Fibroblast of lung (primary cell): Measurements from ENCODE around the gene CALHM6.

Experiments used
- EZH2 ChIP-seq: IDR thresholded peaks from 2 replicates; pipeline ENCODE4 v1.5.1; 2012; ENCODE audit warnings: low read length, control low read depth, mild to moderate bottlenecking; ENCODE audit errors: missing control alignments
- TF ChIP-seq, protein P1 (sequence below), 2 donors: IDR thresholded peaks in 1 of 2; conservative IDR thresholded peaks in 1 of 2; 1 replicate in 1 of 2; 2 replicates in 1 of 2; pipeline ENCODE4 v1.5.1; 2011 to 2012; ENCODE audit warnings: low read length in 2 of 2, control low read depth in 1 of 2, inconsistent platforms in 1 of 2, low read depth in 1 of 2, mild to moderate bottlenecking in 1 of 2

DNA sequence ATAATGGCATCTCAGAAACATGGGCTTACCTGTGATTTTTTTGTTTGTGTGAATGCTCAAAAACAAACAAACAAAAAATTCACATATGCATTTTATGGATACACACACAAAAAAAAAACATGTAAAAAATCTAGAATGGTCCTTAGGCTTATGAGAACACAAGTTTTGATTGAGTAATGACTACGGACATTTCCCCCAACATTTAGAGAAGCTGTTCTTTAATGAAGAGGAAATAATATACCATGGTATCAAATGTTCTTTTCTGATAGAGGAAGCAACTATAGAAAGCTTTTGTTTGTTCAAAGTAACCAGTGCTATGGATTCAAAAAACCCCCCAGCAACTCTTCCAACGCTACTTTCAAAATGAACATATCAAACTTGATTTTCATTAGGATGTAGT is 8.6 kb upstream of the CALHM6 start:
- TF ChIP-seq, protein P1, sequence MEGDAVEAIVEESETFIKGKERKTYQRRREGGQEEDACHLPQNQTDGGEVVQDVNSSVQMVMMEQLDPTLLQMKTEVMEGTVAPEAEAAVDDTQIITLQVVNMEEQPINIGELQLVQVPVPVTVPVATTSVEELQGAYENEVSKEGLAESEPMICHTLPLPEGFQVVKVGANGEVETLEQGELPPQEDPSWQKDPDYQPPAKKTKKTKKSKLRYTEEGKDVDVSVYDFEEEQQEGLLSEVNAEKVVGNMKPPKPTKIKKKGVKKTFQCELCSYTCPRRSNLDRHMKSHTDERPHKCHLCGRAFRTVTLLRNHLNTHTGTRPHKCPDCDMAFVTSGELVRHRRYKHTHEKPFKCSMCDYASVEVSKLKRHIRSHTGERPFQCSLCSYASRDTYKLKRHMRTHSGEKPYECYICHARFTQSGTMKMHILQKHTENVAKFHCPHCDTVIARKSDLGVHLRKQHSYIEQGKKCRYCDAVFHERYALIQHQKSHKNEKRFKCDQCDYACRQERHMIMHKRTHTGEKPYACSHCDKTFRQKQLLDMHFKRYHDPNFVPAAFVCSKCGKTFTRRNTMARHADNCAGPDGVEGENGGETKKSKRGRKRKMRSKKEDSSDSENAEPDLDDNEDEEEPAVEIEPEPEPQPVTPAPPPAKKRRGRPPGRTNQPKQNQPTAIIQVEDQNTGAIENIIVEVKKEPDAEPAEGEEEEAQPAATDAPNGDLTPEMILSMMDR (conservative IDR thresholded peaks at IDR 0.05 in 1 of 2, IDR thresholded peaks at IDR 0.05 in 1 of 2; ENCODE audit: low read depth in 1 of 2, low read length in 2 of 2): no peak
- TF ChIP-seq EZH2: no peak
